ENCODE measurements around the gene WDR20. TPM values are rescaled to one million over a fixed set of nuclear protein-coding genes. Genes with fewer than 3 reads are reported as not detected.
"Not testable (repeated sequence)": the region's sequence is repeated elsewhere in the genome, so short reads cannot be mapped to it uniquely, and the experiment has no call there.

Gene WDR20
- total and polyA plus RNA-seq, 10 of the 15 experiments (the other 5 are each of a cell fraction or from before 2014, with no cell fraction given) = 9.1 to 25.9 (median 18.4) TPM

- H3K4me2 ChIP-seq (ENCODE audit: control insufficient read depth, insufficient read depth) = no peak overlapping the region
- H3K27ac ChIP-seq (ENCODE audit: control insufficient read depth, insufficient read depth) = no peak overlapping the region
- no peaks in the 10 kb centered on the region for H3K4me1 ChIP-seq (ENCODE audit: control insufficient read depth, insufficient read depth, low read length)
- CTCF ChIA-PET = no interaction called here
- RAD21 ChIA-PET (ENCODE audit: unreplicated experiment) = no interaction called here
- ATAC-seq (no peak), FAIRE-seq (no peak), DNase-seq (ENCODE audit: low read depth, low spot score) (no peak)
- no peaks in the 10 kb centered on the region for H3K36me3 ChIP-seq (ENCODE audit: control insufficient read depth in 2 of 2, insufficient read depth in 2 of 2, low read length in 1 of 2)
- BruUV-seq (replicated peaks) = no TSS peak
- 68% methylated on average over 4 of the region's 4 CpGs for WGBS (ENCODE audit: insufficient coverage, insufficient replicate concordance, low lambda C conversion rate, missing lambda C conversion rate)
- H2AFZ ChIP-seq (ENCODE audit: control insufficient read depth, low read depth, low read length) = no peak overlapping the region
- no peak overlapping the region for H3K4me3 ChIP-seq
- no peak for TF ChIP-seq CHD1 (IDR thresholded peaks at IDR 0.05; ENCODE audit: low read depth, low read length)
- TF ChIP-seq ASH2L (IDR thresholded peaks at IDR 0.05; ENCODE audit: borderline replicate concordance, low read depth) = no peak
- H3K9ac ChIP-seq (ENCODE audit: control insufficient read depth, insufficient read depth, low read length) = no peak overlapping the region
- no peaks in the 10 kb centered on the region for H4K20me1 ChIP-seq (ENCODE audit: control insufficient read depth, insufficient read depth)
- in situ Hi-C loops (cut with MboI) (loop anchor here (5.0 kb wide), 1 partner anchor 73 kb away; no protein-coding TSS in a partner anchor), intact Hi-C loops (cut with micrococcal nuclease; ENCODE audit: unreplicated experiment) (no loop called here)
- SMC1A ChIA-PET (ENCODE audit: uncharacterized antibody, unreplicated experiment) = no interaction called here
- POLR2A ChIA-PET = no interaction called here
- H3K9me3 ChIP-seq (replicated peaks; ENCODE audit: control insufficient read depth, insufficient read depth, low read length) = no peaks in the 10 kb centered on the region; the same call in 2 of the 3 replicates
- no peaks in the 10 kb centered on the region for H3K79me2 ChIP-seq (ENCODE audit: control insufficient read depth, insufficient read depth, low read length)
- no peaks in the 10 kb centered on the region for H3K27me3 ChIP-seq (replicated peaks in 1 of 2; ENCODE audit: control insufficient read depth in 2 of 2, insufficient read depth in 2 of 2, low read length in 1 of 2)
Observed at GRCh38 chr14:102239231-102239630, 99.5 kb downstream of the WDR20 start.

GRCh38 chr14:102240481-102240880 is 100.8 kb downstream of the WDR20 start:
- BruUV-seq (replicated peaks) = not testable (repeated sequence)

More at GRCh38 chr14:102240481-102240880, 100.8 kb downstream of the WDR20 start:
- in situ Hi-C loops (cut with MboI); H3K9ac ChIP-seq (ENCODE audit: control insufficient read depth, insufficient read depth, low read length); intact Hi-C loops (cut with micrococcal nuclease; ENCODE audit: unreplicated experiment); H3K9me3 ChIP-seq (replicated peaks; ENCODE audit: control insufficient read depth, insufficient read depth, low read length); H2AFZ ChIP-seq (ENCODE audit: control insufficient read depth, low read depth, low read length); H3K4me2 ChIP-seq (ENCODE audit: control insufficient read depth, insufficient read depth); H3K27me3 ChIP-seq (replicated peaks in 1 of 2; ENCODE audit: control insufficient read depth in 2 of 2, insufficient read depth in 2 of 2, low read length in 1 of 2); H4K20me1 ChIP-seq (ENCODE audit: control insufficient read depth, insufficient read depth); FAIRE-seq; H3K4me1 ChIP-seq (ENCODE audit: control insufficient read depth, insufficient read depth, low read length); H3K36me3 ChIP-seq (ENCODE audit: control insufficient read depth in 2 of 2, insufficient read depth in 2 of 2, low read length in 1 of 2); SMC1A ChIA-PET (ENCODE audit: uncharacterized antibody, unreplicated experiment); H3K27ac ChIP-seq (ENCODE audit: control insufficient read depth, insufficient read depth); ATAC-seq; H3K79me2 ChIP-seq (ENCODE audit: control insufficient read depth, insufficient read depth, low read length); H3K4me3 ChIP-seq; DNase-seq (ENCODE audit: low read depth, low spot score); POLR2A ChIA-PET; CTCF ChIA-PET; RAD21 ChIA-PET (ENCODE audit: unreplicated experiment): not testable (repeated sequence)
- WGBS (ENCODE audit: insufficient coverage, insufficient replicate concordance, low lambda C conversion rate, missing lambda C conversion rate) = 63% methylated on average over 5 of the region's 5 CpGs

All from GM12878 (cell line).